NOMO-1 (cell line): ENCODE results near the gene REV3L.
"Not testable (repeated sequence)": the region's sequence is repeated elsewhere in the genome, so short reads cannot be mapped to it uniquely, and the experiment has no call there.

Source experiments
- DNase-seq, 2 experiments: peaks; one replicate each; lab custom pipeline; 2025; ENCODE audit not compliant: unreplicated experiment in 2 of 2; lab: John Stamatoyannopoulos, UW

REV3L gene

DNA sequence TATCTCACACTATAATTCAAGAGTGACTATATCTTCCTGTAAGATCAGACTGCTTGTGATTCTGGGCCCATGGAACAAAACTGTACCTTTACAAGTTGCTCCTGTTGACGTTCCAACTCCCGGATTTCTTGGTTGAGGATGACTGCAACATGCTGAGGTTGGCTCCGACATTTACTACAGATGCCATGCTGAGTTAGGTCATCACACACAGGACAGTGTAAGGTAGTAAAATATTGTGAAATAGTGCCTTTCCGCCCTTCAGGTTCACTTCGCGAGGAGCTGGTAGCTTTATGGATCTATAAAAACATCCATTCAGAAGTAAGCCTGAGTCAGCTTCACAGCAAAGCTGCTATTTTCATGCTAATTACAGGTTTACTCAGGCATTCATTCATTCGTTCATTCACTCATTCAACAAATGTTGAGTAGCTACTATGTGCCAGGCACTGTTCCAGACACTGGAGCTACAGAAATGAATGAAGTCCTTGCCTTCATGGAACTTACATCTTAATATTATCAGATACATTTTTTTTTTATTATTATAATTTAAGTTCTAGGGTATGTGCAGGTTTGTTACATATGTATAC, 175.7 kb downstream of the REV3L start:
- no peak for DNase-seq

DNA sequence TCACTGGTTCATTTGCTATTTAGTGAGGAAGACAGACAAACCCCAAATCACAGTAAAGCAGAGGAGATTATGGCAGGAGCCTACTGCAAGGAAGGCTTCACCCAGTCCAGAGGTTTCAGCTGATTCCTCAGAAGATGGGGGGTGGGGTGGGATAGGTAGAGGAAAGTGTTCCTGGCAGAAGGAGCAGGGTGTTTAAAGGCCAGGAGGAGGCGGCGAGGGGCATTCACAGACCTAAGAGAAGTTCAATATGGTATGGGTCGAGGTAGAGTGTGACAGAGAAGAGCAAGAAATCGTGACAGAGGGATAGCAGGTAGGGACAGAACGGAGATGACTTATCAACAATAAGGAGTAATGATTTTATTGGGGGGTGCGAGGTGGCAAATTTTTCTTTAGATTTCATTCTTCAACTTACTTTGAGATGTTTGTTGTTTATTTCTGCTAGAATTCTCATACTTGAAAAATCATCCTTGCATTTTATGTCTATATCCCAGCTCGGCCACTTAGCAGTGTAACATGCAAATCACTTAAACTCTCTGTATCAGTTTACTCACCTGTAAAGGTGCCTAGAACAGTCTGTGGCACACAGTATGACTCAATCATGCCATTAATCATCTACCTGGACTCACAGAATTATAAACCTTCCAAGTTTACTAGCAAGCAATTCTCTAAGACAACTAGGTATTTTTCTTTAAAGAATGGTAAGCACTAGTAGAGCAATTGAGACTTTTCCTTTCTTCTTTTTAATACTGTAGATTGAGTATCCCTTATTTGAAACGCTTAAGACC, 176.7 kb downstream of the REV3L start:
- DNase-seq = no peak

DNA sequence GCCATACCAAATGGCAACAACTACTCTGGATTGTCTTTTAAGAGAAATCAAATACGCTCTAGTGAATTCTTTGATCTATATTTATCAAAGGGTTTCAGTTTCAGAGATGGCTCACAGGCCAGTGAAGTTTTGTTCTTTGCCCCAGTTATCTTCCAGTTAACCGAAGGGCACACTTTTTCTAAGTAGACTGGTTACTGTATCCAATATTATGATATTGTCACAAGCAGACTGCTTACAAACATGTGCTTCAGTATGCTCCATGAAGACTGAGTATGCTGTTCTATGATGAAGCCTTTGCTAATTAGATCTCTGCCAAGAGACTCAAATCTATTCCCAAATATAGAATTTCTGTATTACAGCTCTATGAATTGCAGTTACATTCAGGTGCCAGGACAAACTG, 181.1 kb downstream of the REV3L start:
- no peak for DNase-seq

DNA sequence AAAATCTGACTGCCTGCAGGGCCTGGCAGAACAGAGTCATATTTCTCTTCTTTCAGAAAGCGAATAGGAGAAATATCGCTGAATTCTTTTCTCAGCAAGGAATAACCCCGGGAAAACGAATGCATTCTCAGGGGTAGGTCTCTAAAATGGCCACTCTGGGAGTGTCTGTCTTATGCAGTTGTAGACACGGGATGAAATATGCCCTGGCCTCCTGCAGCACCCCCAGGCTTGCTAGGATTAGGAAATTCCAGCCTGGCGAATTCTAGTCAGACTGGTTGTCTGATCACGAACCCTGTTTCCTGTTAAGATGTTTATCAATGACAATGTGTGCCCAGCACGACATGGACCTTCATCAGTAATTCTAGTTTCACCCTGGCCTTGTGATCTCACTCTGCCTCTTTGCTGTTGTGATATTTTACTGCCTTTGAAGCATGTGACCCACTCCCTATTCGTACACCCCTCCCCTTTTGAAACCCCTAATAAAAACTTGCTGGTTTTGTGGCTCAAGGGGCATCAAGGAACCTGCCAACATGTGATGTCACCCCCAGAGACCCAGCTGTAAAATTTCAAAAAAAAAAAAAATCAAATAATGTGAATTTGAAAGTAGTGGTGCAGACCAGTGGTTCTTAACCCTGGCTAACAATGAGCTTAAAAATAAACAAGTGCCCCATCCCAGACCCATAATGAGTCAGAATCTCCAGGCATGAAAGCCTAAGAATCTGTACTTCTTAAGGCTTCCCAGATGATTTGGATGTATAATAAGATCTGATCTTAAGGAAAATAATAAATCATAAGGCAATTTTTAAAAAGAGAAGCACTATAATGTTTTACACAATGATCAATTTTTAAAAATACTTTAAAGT, 181.8 kb downstream of the REV3L start:
- DNase-seq = not testable (repeated sequence)

GRCh38 chr6:111297776-111298175, 185.2 kb downstream of the REV3L start:
- DNase-seq = no peak

DNA sequence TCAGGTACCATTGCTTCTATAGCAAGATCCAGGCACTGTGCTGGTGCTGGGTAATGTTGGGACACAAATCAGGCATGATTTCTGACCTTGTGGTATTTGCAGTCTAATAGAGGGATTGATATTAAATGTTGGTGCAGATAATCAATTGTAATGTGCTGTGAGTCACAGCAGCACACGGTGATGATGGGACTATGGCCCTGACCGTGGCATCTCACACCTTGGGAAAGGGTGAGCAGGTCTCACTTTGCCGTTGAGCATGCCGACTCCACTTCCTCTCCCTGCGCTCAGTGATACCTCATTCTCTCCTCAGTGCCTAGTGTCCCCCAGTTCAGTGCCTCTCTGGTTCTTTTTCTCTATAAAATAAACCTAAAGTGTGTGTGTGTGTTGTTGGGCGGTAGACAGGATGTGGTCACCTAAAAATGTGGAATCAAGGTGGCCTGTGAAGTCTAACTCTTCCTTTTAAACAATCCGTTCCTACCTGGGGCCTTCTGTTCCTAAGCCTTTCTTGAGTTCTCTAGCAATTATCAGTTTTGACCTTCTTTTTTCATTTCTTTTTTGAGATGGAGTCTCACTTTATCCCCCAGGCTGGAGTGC, 188.5 kb downstream of the REV3L start:
- no peak for DNase-seq

GRCh38 chr6:111291336-111292259, 191.4 kb downstream of the REV3L start:
- no peak for DNase-seq

GRCh38 chr6:111290689-111291335, 192.2 kb downstream of the REV3L start:
- DNase-seq = not testable (repeated sequence)

- DNase-seq = not testable (repeated sequence)
Observed at GRCh38 chr6:111284356-111284755, 198.7 kb downstream of the REV3L start.

- no peak for DNase-seq
Observed at GRCh38 chr6:111283707-111284106, 199.3 kb downstream of the REV3L start.

DNA sequence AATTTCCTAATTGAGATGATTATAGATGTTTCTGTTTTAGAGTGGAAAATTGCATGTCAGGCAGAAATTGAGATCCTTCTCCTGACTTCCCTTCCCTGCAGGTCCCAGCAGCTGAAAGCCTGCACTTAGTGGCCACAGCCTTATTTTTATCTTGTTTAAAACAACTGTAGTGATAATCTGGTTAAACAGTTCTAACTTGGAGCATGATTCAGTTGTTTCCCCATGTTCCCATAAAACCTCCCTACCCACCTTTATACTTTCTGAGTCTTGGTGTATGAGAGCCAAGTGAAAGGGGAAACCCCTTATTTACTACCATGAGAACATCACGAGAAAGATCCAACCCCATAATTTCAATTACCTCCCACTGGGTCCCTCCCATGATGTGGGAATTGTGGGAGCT, 200.5 kb downstream of the REV3L start:
- no peak for DNase-seq

GRCh38 chr6:111280445-111280955, 202.5 kb downstream of the REV3L start:
- DNase-seq = no peak

DNA sequence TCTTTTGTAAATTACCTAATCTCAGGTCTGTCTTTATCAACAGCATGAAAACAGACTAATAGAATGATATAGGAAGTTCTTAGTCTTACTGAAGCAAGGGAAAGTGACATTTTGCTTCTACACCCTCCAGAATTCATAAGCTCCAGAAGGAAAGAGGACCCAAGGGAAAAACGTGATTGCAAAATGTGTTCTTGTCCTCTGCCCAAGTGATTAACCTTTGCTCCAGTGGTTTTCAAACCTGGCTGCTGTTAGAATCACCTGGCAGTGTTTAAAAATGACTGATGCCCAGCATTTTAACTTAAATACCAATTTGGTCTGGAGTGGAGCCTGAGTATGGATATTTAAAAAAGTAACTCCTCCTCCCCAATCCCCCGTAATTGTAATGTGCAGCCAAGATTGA, 204.3 kb downstream of the REV3L start:
- DNase-seq = no peak

DNA sequence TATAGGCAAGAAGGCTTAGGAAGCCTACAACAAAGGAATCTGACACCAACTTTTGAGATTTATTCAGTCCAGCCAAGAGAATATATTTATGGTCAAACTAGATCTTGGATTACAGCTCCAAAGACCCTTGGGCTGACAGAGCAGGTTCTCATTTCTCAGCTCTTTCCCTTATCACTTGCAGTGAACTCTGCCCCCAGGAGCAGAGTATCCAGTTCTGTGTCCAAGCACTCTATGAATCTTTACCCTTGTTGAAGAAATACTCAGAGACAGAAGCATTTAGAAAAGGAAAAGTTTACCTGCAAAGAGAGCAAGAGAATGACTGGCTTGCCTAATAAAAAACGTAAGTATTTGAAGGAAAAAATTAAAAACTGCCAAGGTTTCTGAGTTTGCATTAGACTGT, 205.2 kb downstream of the REV3L start:
- no peak for DNase-seq

GRCh38 chr6:111276736-111277135, 206.3 kb downstream of the REV3L start:
- no peak for DNase-seq

DNA sequence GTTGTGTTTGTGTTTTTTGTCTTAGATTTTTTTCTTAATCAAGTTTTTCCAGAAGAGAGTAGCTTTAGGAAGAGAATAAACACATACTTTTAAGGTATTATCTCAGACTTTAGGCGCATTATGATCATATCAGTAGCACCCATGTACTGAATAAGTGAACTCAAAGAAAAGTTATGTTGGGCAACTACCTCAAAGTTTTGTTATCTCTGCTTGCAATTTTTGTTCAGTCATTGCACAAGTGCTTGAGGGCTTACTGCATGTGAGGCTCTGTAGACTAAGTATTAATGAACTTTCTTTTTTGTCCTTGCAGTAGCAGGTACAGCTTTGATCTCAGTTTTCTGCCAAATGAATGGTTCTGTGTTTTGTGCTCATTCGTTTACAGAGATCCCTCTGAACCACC, 206.7 kb downstream of the REV3L start:
- no peak for DNase-seq

DNA sequence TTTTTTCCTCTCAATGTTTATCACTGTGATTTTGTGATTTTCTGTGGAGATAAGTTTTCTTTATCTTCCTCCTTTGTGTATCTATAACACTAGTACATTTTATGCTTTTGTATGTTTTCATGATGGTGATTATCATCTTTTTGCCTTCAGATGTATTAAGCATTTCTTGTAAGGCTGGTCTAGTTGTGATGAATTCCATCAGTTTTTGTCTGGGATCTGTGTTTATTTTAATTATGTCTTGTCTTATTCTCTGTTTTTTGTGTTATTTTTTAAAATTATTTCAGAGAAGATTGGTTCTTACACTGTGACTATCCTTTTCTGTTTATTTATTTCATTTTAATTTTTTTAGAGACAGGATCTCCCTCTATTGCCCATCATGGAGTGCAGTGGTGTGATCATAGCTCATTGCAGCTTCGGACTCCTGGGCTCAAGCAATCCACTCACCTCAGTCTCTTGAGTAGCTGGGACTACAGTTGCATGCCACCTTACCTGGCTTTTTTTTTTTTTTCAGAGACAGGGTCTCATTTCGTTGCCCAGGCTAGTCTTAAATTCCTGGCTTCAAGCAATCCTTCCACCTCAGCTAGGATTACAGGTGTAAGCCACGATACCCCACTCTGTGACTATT, 208.3 kb downstream of the REV3L start:
- DNase-seq = no peak

DNA sequence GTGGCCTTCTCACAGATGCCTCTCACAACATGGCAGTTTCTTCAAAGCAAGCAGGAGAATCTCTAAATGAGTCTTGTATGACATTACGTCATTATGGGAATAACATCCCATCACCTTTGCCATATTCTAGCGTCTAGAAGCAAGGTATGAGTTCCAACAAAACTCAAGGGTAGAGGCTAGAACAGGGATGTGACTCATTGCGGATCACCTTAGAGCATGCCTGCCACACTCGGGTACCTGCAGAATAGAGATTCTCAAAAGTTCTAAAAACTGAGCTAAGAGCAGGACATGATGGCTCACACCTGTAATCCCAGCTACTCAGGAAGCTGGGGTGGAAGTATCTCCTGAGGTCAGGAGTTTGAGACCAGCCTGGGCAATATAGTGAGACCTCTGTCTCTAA, 212.9 kb downstream of the REV3L start:
- DNase-seq = no peak

- DNase-seq = no peak
Observed at GRCh38 chr6:111269401-111269970, 213.5 kb downstream of the REV3L start.
